ENCODE results near the gene GPR89A.
"Not testable (repeated sequence)": the region's sequence is repeated elsewhere in the genome, so short reads cannot be mapped to it uniquely, and the experiment has no call there.

The GPR89A gene

GRCh38 chr1:145607833-145608733, at the start of gene GPR89A:
GPR89A (plus strand) TSS chr1:145607988; CDS start chr1:145608134, 146 bp downstream.
- peak; percentile 94 for DNase-seq (ENCODE audit: low read depth)

GRCh38 chr1:145586820-145587219, 21.0 kb upstream of the GPR89A start:
- DNase-seq (ENCODE audit: low read depth) = not testable (repeated sequence)

- DNase-seq (ENCODE audit: low read depth) = peak; percentile 30
Measured at GRCh38 chr1:145590806-145591205, 17.0 kb upstream of the GPR89A start.

- not testable (repeated sequence) for DNase-seq (ENCODE audit: low read depth)
Measured at GRCh38 chr1:145592347-145592746, 15.4 kb upstream of the GPR89A start.

GRCh38 chr1:145595421-145595820, 12.4 kb upstream of the GPR89A start:
- DNase-seq (ENCODE audit: low read depth) = not testable (repeated sequence)

GRCh38 chr1:145596236-145596635, 11.6 kb upstream of the GPR89A start:
- DNase-seq (ENCODE audit: low read depth) = not testable (repeated sequence)

GRCh38 chr1:145599426-145599825, 8.4 kb upstream of the GPR89A start:
- not testable (repeated sequence) for DNase-seq (ENCODE audit: low read depth)

GRCh38 chr1:145601593-145601992, 6.2 kb upstream of the GPR89A start:
- DNase-seq (ENCODE audit: low read depth) = no peak

GRCh38 chr1:145606840-145607239, 948 bp upstream of the GPR89A start:
- DNase-seq (ENCODE audit: low read depth) = not testable (repeated sequence)

- not testable (repeated sequence) for DNase-seq (ENCODE audit: low read depth)
Measured at GRCh38 chr1:145607289-145607688, 499 bp upstream of the GPR89A start.

GRCh38 chr1:145610744-145611143, 3.0 kb downstream of the GPR89A start:
- not testable (repeated sequence) for DNase-seq (ENCODE audit: low read depth)

GRCh38 chr1:145620073-145620472, 12.3 kb downstream of the GPR89A start:
- not testable (repeated sequence) for DNase-seq (ENCODE audit: low read depth)

- DNase-seq (ENCODE audit: low read depth) = not testable (repeated sequence)
Measured at GRCh38 chr1:145622177-145622576, 14.4 kb downstream of the GPR89A start.

GRCh38 chr1:145636237-145636636, 28.4 kb downstream of the GPR89A start:
- DNase-seq (ENCODE audit: low read depth) = not testable (repeated sequence)

GRCh38 chr1:145641886-145642285, 34.1 kb downstream of the GPR89A start:
- DNase-seq (ENCODE audit: low read depth) = not testable (repeated sequence)

- DNase-seq (ENCODE audit: low read depth) = not testable (repeated sequence)
Measured at GRCh38 chr1:145643990-145644389, 36.2 kb downstream of the GPR89A start.

GRCh38 chr1:145656245-145656943, 48.6 kb downstream of the GPR89A start:
- not testable (repeated sequence) for DNase-seq (ENCODE audit: low read depth)

- DNase-seq (ENCODE audit: low read depth) = not testable (repeated sequence)
Measured at GRCh38 chr1:145662502-145662901, 54.7 kb downstream of the GPR89A start.

- DNase-seq (ENCODE audit: low read depth) = not testable (repeated sequence)
Measured at GRCh38 chr1:145665015-145665414, 57.2 kb downstream of the GPR89A start.

GRCh38 chr1:145670995-145671745, 63.4 kb downstream of the GPR89A start:
- DNase-seq (ENCODE audit: low read depth) = not testable (repeated sequence)

- not testable (repeated sequence) for DNase-seq (ENCODE audit: low read depth)
Measured at GRCh38 chr1:145673217-145673616, 65.4 kb downstream of the GPR89A start.

- DNase-seq (ENCODE audit: low read depth) = not testable (repeated sequence)
Measured at GRCh38 chr1:145684858-145685257, 77.1 kb downstream of the GPR89A start.

Measured in activated T-cell treated with anti-CD3 and anti-CD28 coated beads for 24 hours (primary cell).